M059J (cell line): ENCODE results near the gene CPEB4. TPM values are rescaled to one million over a fixed set of nuclear protein-coding genes. Genes with fewer than 3 reads are reported as not detected.

Source experiments
- DNase-seq: peaks from one replicate; pipeline ENCODE4 v3.0.0-alpha.2; 2012; ENCODE audit warnings: low read depth
- total RNA-seq: library from RNA; depleted of rRNA; stranded (reverse); fragments of >200 nt; shearing (Covaris generic); gene quantifications from 2 replicates; pipeline ENCODE4 v1.2.3, GENCODE V29; 2014

CPEB4 gene
- total RNA-seq, 1 experiment from 2014 or later, result 20.5 TPM

- no peak for DNase-seq
Measured at GRCh38 chr5:173884402-173885053, 3.6 kb upstream of the CPEB4 start.

- no peak for DNase-seq
Measured at GRCh38 chr5:173885054-173885443, 3.1 kb upstream of the CPEB4 start.

GRCh38 chr5:173885475-173886010 is 2.6 kb upstream of the CPEB4 start:
- DNase-seq, result no peak

GRCh38 chr5:173886150-173886549 is 2.0 kb upstream of the CPEB4 start:
- no peak for DNase-seq

- DNase-seq, result peak; percentile 31
Measured at GRCh38 chr5:173888473-173889131, 453 bp downstream of the CPEB4 start.

- DNase-seq, result peak; percentile 37
Measured at GRCh38 chr5:173890195-173890991, 2.2 kb downstream of the CPEB4 start.

- DNase-seq, result peak; percentile 22
Measured at GRCh38 chr5:173891308-173892116, 3.4 kb downstream of the CPEB4 start.

- DNase-seq, result no peak
Measured at GRCh38 chr5:173893192-173893561, 5.0 kb downstream of the CPEB4 start.

GRCh38 chr5:173895401-173896165 is 7.4 kb downstream of the CPEB4 start:
- DNase-seq, result no peak

- no peak for DNase-seq
Measured at GRCh38 chr5:173896631-173897030, 8.5 kb downstream of the CPEB4 start.

- no peak for DNase-seq
Measured at GRCh38 chr5:173901705-173902104, 13.6 kb downstream of the CPEB4 start.

- no peak for DNase-seq
Measured at GRCh38 chr5:173902334-173902733, 14.2 kb downstream of the CPEB4 start.

GRCh38 chr5:173902743-173903142 is 14.6 kb downstream of the CPEB4 start:
- peak; percentile 26 for DNase-seq

GRCh38 chr5:173903396-173904140 is 15.4 kb downstream of the CPEB4 start:
- no peak for DNase-seq

GRCh38 chr5:173904151-173904550 is 16.0 kb downstream of the CPEB4 start:
- no peak for DNase-seq

- no peak for DNase-seq
Measured at GRCh38 chr5:173907284-173907683, 19.1 kb downstream of the CPEB4 start.

GRCh38 chr5:173907686-173908371 is 19.7 kb downstream of the CPEB4 start:
- peak; percentile 56 for DNase-seq

- DNase-seq, result no peak
Measured at GRCh38 chr5:173909199-173909598, 21.1 kb downstream of the CPEB4 start.

GRCh38 chr5:173910215-173910614 is 22.1 kb downstream of the CPEB4 start:
- DNase-seq, result no peak

GRCh38 chr5:173911623-173912022 is 23.5 kb downstream of the CPEB4 start:
- DNase-seq, result no peak
